ENCODE measurements around the gene SPSB4. TPM values are rescaled to one million over a fixed set of nuclear protein-coding genes. Genes with fewer than 3 reads are reported as not detected.

Gene SPSB4
- total and polyA plus RNA-seq, 2 of the 13 experiments (the other 11 are each of a cell fraction or from before 2014, with no cell fraction given), result not detected

- TF ChIP-seq, protein P1, sequence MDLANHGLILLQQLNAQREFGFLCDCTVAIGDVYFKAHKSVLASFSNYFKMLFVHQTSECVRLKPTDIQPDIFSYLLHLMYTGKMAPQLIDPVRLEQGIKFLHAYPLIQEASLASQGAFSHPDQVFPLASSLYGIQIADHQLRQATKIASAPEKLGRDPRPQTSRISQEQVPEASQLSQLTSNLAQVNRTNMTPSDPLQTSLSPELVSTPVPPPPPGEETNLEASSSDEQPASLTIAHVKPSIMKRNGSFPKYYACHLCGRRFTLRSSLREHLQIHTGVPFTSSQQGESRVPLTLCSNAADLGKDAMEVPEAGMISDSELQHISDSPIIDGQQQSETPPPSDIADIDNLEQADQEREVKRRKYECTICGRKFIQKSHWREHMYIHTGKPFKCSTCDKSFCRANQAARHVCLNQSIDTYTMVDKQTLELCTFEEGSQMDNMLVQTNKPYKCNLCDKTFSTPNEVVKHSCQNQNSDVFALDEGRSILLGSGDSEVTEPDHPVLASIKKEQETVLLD (CRISPR knock-in tag; IDR thresholded peaks at IDR 0.05; ENCODE audit: low read depth), result no peak
- TF ChIP-seq BRCA1 (CRISPR knock-in tag; IDR thresholded peaks at IDR 0.05), result no peak
- TF ChIP-seq, protein P2, sequence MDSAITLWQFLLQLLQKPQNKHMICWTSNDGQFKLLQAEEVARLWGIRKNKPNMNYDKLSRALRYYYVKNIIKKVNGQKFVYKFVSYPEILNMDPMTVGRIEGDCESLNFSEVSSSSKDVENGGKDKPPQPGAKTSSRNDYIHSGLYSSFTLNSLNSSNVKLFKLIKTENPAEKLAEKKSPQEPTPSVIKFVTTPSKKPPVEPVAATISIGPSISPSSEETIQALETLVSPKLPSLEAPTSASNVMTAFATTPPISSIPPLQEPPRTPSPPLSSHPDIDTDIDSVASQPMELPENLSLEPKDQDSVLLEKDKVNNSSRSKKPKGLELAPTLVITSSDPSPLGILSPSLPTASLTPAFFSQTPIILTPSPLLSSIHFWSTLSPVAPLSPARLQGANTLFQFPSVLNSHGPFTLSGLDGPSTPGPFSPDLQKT (CRISPR knock-in tag; IDR thresholded peaks at IDR 0.05; ENCODE audit: borderline replicate concordance), result no peak
- TF ChIP-seq, protein P3, sequence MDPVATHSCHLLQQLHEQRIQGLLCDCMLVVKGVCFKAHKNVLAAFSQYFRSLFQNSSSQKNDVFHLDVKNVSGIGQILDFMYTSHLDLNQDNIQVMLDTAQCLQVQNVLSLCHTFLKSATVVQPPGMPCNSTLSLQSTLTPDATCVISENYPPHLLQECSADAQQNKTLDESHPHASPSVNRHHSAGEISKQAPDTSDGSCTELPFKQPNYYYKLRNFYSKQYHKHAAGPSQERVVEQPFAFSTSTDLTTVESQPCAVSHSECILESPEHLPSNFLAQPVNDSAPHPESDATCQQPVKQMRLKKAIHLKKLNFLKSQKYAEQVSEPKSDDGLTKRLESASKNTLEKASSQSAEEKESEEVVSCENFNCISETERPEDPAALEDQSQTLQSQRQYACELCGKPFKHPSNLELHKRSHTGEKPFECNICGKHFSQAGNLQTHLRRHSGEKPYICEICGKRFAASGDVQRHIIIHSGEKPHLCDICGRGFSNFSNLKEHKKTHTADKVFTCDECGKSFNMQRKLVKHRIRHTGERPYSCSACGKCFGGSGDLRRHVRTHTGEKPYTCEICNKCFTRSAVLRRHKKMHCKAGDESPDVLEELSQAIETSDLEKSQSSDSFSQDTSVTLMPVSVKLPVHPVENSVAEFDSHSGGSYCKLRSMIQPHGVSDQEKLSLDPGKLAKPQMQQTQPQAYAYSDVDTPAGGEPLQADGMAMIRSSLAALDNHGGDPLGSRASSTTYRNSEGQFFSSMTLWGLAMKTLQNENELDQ (CRISPR knock-in tag; IDR thresholded peaks at IDR 0.05; ENCODE audit: borderline replicate concordance), result no peak
- TF ChIP-seq NFKB2 (CRISPR knock-in tag; IDR thresholded peaks at IDR 0.05; ENCODE audit: borderline replicate concordance), result no peak
- no peak for TF ChIP-seq HCFC1 (IDR thresholded peaks at IDR 0.05; ENCODE audit: low read depth, low read length)
- no peak for TF ChIP-seq ZNF317 (CRISPR knock-in tag; IDR thresholded peaks at IDR 0.05)
- TF ChIP-seq MBNL3 (CRISPR knock-in tag; conservative IDR thresholded peaks at IDR 0.05), result no peak
- TF ChIP-seq ZNF280D (CRISPR knock-in tag; IDR thresholded peaks at IDR 0.05), result no peak; the same call in 1 of the 2 replicates
- no peak for TF ChIP-seq SRSF9 (IDR thresholded peaks at IDR 0.05; ENCODE audit: borderline replicate concordance, insufficient read depth, low read depth, low read length, poor library complexity, severe bottlenecking)
- TF ChIP-seq PTBP1 (IDR thresholded peaks at IDR 0.05; ENCODE audit: low read depth, low read length, poor library complexity, severe bottlenecking), result no peak
- TF ChIP-seq RARA (CRISPR knock-in tag; IDR thresholded peaks at IDR 0.05), result no peak
- TF ChIP-seq ZNF326 (CRISPR knock-in tag; IDR thresholded peaks at IDR 0.05; ENCODE audit: borderline replicate concordance), result no peak
- no peak for TF ChIP-seq ZNF615 (CRISPR knock-in tag; IDR thresholded peaks at IDR 0.05; ENCODE audit: borderline replicate concordance)
- TF ChIP-seq ZMYM2 (CRISPR knock-in tag; IDR thresholded peaks at IDR 0.05), result no peak
- no peak for TF ChIP-seq SETDB1 (CRISPR knock-in tag; IDR thresholded peaks at IDR 0.05; ENCODE audit: borderline replicate concordance)
- TF ChIP-seq HMGXB4 (CRISPR knock-in tag; IDR thresholded peaks at IDR 0.05; ENCODE audit: borderline replicate concordance in 1 of 2, low read depth in 1 of 2), result peak; percentile 74 to 91
- TF ChIP-seq ZNF768 (CRISPR knock-in tag; IDR thresholded peaks at IDR 0.05), result peak; percentile 18; the same call in 1 of the 2 replicates
Observed at GRCh38 chr3:141192345-141192744, 141.2 kb downstream of the SPSB4 start (continued).
